H1 (cell line): Measurements from ENCODE around the gene NAGA. TPM values are rescaled to one million over a fixed set of nuclear protein-coding genes. Genes with fewer than 3 reads are reported as not detected.

Experiments
- CTCF ChIA-PET: fragments of 300-600 bp; sonication (Branson Sonifier 250); formaldehyde crosslinking; loops from one replicate; lab custom pipeline; 2021; ENCODE audit not compliant: partially characterized antibody; lab: Charles Lee
- POLR2A ChIA-PET: fragments of 300-600 bp; sonication (Branson Sonifier 250); formaldehyde crosslinking; loops from one replicate; lab custom pipeline; 2021; ENCODE audit warnings: inconsistent platforms; ENCODE audit not compliant: partially characterized antibody; lab: Charles Lee
- DNase-seq, 2 experiments: peaks; one replicate each; pipeline versions ENCODE4 v3.0.0 to v3.0.0-alpha.2; 2010 to 2022; ENCODE audit warnings: low spot score in 2 of 2, low read depth in 1 of 2, mixed read lengths in 1 of 2
- FAIRE-seq: peaks from 2 replicates; lab custom pipeline; 2011; peaks lifted over from hg19 to GRCh38; lab: Jason Lieb, UNC
- H2AFZ ChIP-seq: 2 replicates; pipeline ENCODE4 v1.8.1; 2012; ENCODE audit warnings: low read length, inconsistent platforms
- H2AK5ac ChIP-seq: 2 replicates; pipeline ENCODE4 v1.6.1; 2013; ENCODE audit warnings: low read depth, low read length
- H2BK120ac ChIP-seq: replicated peaks from 2 replicates; pipeline ENCODE3; 2013; ENCODE audit warnings: low read depth, low read length, inconsistent platforms
- H2BK12ac ChIP-seq: 2 replicates; pipeline ENCODE4 v1.6.1; 2013; ENCODE audit warnings: low read depth, low read length
- H2BK15ac ChIP-seq: 2 replicates; pipeline ENCODE4 v1.6.1; 2013; ENCODE audit warnings: low read length
- H2BK20ac ChIP-seq: 2 replicates; pipeline ENCODE4 v1.6.1; 2013; ENCODE audit warnings: low read length
- H2BK5ac ChIP-seq: 2 replicates; pipeline ENCODE4 v1.6.1; 2013; ENCODE audit warnings: low read depth, low read length
- H3K14ac ChIP-seq: 2 replicates; pipeline ENCODE4 v1.6.1; 2013; ENCODE audit warnings: inconsistent platforms; ENCODE audit not compliant: insufficient read length
- H3K18ac ChIP-seq: 2 replicates; pipeline ENCODE4 v1.6.1; 2013; ENCODE audit warnings: low read length; ENCODE audit errors: extremely low read depth
- H3K23ac ChIP-seq: 2 replicates; pipeline ENCODE4 v1.6.1; 2013; ENCODE audit warnings: inconsistent platforms; ENCODE audit not compliant: insufficient read length
- H3K23me2 ChIP-seq: 2 replicates; pipeline ENCODE4 v1.6.1; 2013; ENCODE audit warnings: low read depth, low read length
- H3K27ac ChIP-seq: 2 replicates; pipeline ENCODE4 v1.6.1; 2011; ENCODE audit warnings: low read depth, low read length, inconsistent platforms
- H3K27me3 ChIP-seq, 4 experiments: replicated peaks in 1 of 4; 1 replicate in 1 of 4; 2 replicates in 3 of 4; pipeline versions ENCODE4 v1.6.1 to v1.8.1; 2011 to 2013; ENCODE audit warnings: low read length in 3 of 4, mild to moderate bottlenecking in 3 of 4, inconsistent platforms in 2 of 4, mixed read lengths in 2 of 4, moderate library complexity in 1 of 4; ENCODE audit not compliant: control insufficient read depth in 3 of 4, insufficient read depth in 3 of 4; ENCODE audit errors: extremely low read depth in 1 of 4
- H3K36me3 ChIP-seq, 4 experiments: 2 replicates each; pipeline versions ENCODE4 v1.6.1 to v1.8.1; 2011 to 2013; ENCODE audit warnings: mild to moderate bottlenecking in 4 of 4, low read length in 3 of 4, moderate library complexity in 2 of 4, control low read depth in 1 of 4, inconsistent platforms in 1 of 4; ENCODE audit not compliant: insufficient read depth in 4 of 4, control insufficient read depth in 2 of 4
- H3K4ac ChIP-seq: replicated peaks from 2 replicates; pipeline ENCODE3; 2013; ENCODE audit warnings: low read length, low read depth, mixed read lengths, inconsistent platforms; ENCODE audit not compliant: insufficient read length
- H3K4me1 ChIP-seq, 4 experiments: replicated peaks in 1 of 4; 1 replicate in 1 of 4; 2 replicates in 3 of 4; pipeline versions ENCODE4 v1.6.1 to v1.8.1; 2011 to 2013; ENCODE audit warnings: low read length in 3 of 4, inconsistent platforms in 2 of 4, mixed read lengths in 1 of 4; ENCODE audit not compliant: insufficient read depth in 4 of 4, control insufficient read depth in 3 of 4
- H3K4me2 ChIP-seq, 2 experiments: 2 replicates each; pipeline versions ENCODE4 v1.6.1 to v1.8.1; 2011 to 2013; ENCODE audit warnings: low read depth in 2 of 2, low read length in 2 of 2, control low read depth in 1 of 2, inconsistent platforms in 1 of 2, mild to moderate bottlenecking in 1 of 2; ENCODE audit not compliant: insufficient read depth in 1 of 2
- H3K4me3 ChIP-seq, 4 experiments: fragments of 200-600, 300-600 bp in 1 of 4; sonication (generic), shearing (Covaris generic), sonication (Bioruptor Twin) in 1 of 4; 2 replicates each; pipeline versions ENCODE4 v1.5.1 to v1.8.1; 2011 to 2016; ENCODE audit warnings: low read length in 4 of 4, low read depth in 3 of 4, control low read depth in 2 of 4, inconsistent platforms in 2 of 4, mild to moderate bottlenecking in 2 of 4, mixed read lengths in 1 of 4, moderate library complexity in 1 of 4; ENCODE audit not compliant: insufficient read depth in 2 of 4; ENCODE audit errors: extremely low read depth in 1 of 4
- H3K56ac ChIP-seq: replicated peaks from 2 replicates; pipeline ENCODE3; 2013; ENCODE audit warnings: low read depth, mild to moderate bottlenecking, mixed read lengths, low read length, inconsistent platforms; ENCODE audit not compliant: insufficient read length
- H3K79me1 ChIP-seq: 2 replicates; pipeline ENCODE4 v1.6.1; 2013; ENCODE audit warnings: low read depth, low read length, control low read depth
- H3K79me2 ChIP-seq, 2 experiments: 2 replicates each; pipeline versions ENCODE4 v1.6.1 to v1.8.1; 2012 to 2013; ENCODE audit warnings: low read length in 2 of 2, mild to moderate bottlenecking in 2 of 2, inconsistent platforms in 1 of 2; ENCODE audit not compliant: insufficient read depth in 2 of 2, control insufficient read depth in 1 of 2
- H3K9ac ChIP-seq, 4 experiments: replicated peaks in 1 of 4; 1 replicate in 1 of 4; 2 replicates in 3 of 4; pipeline versions ENCODE4 v1.6.1 to v1.8.1; 2011 to 2013; ENCODE audit warnings: low read depth in 3 of 4, low read length in 3 of 4, control low read depth in 2 of 4, mild to moderate bottlenecking in 2 of 4, moderate library complexity in 2 of 4, inconsistent platforms in 1 of 4; ENCODE audit errors: extremely low read depth in 1 of 4
- H3K9me3 ChIP-seq, 2 experiments: 2 replicates each; pipeline versions ENCODE4 v1.6.1 to v1.8.1; 2012 to 2013; ENCODE audit warnings: mild to moderate bottlenecking in 2 of 2, moderate library complexity in 2 of 2, control low read depth in 1 of 2, inconsistent platforms in 1 of 2, low read depth in 1 of 2, low read length in 1 of 2, mixed read lengths in 1 of 2; ENCODE audit not compliant: insufficient read depth in 2 of 2
- H4K20me1 ChIP-seq, 2 experiments: replicated peaks in 1 of 2; 2 replicates each; pipeline versions ENCODE3 to v1.8.1; 2011 to 2013; ENCODE audit warnings: inconsistent platforms in 2 of 2, low read length in 2 of 2, mild to moderate bottlenecking in 1 of 2; ENCODE audit not compliant: insufficient read depth in 2 of 2, control insufficient read depth in 1 of 2
- H4K5ac ChIP-seq: 2 replicates; pipeline ENCODE4 v1.6.1; 2013; ENCODE audit warnings: low read length, low read depth, mixed read lengths, inconsistent platforms; ENCODE audit not compliant: insufficient read length
- H4K8ac ChIP-seq: 2 replicates; pipeline ENCODE4 v1.8.0; 2013; ENCODE audit warnings: mild to moderate bottlenecking, moderate library complexity, low read length, inconsistent platforms; ENCODE audit not compliant: insufficient read depth; ENCODE audit errors: extremely low read depth
- H4K91ac ChIP-seq: replicated peaks from 2 replicates; pipeline ENCODE3; 2013; ENCODE audit warnings: low read length, mixed read lengths, inconsistent platforms; ENCODE audit not compliant: insufficient read length
- KDM1A ChIP-seq: fragments of 200-600, 300-600 bp; sonication (generic); IDR thresholded peaks from 2 replicates; pipeline ENCODE4 v1.7.1; 2016; ENCODE audit warnings: mild to moderate bottlenecking, low read length, borderline replicate concordance
- POLR2A ChIP-seq, 2 experiments: IDR thresholded peaks; 1 replicate in 1 of 2; 2 replicates in 1 of 2; pipeline ENCODE4 v1.6.1; 2011; ENCODE audit warnings: low read depth in 2 of 2, low read length in 2 of 2, mild to moderate bottlenecking in 2 of 2; ENCODE audit errors: control extremely low read depth in 1 of 2
- RAD21 ChIP-seq, 2 experiments: IDR thresholded peaks in 1 of 2; conservative IDR thresholded peaks in 1 of 2; 2 replicates each; pipeline ENCODE4 v1.6.1; 2011; ENCODE audit warnings: low read depth in 2 of 2, low read length in 2 of 2, improper control_type of control experiment in 1 of 2, inconsistent platforms in 1 of 2, mild to moderate bottlenecking in 1 of 2, moderate library complexity in 1 of 2
- RNF2 ChIP-seq: fragments of 200-900, 300-1000 bp; sonication (generic); IDR thresholded peaks from 2 replicates; pipeline ENCODE4 v1.7.1; 2016; ENCODE audit warnings: borderline replicate concordance, low read depth, mild to moderate bottlenecking, antibody characterized with exemption, low read length; ENCODE audit not compliant: poor library complexity, severe bottlenecking; ENCODE audit errors: missing control alignments
- RXRA ChIP-seq: IDR thresholded peaks from 2 replicates; pipeline ENCODE4 v1.6.1; 2011; ENCODE audit warnings: low read depth, mild to moderate bottlenecking, low read length, moderate library complexity; ENCODE audit not compliant: insufficient read depth
- SIX5 ChIP-seq: IDR thresholded peaks from 2 replicates; pipeline ENCODE4 v1.6.1; 2011; ENCODE audit warnings: mild to moderate bottlenecking, low read depth, low read length
- SP1 ChIP-seq: IDR thresholded peaks from 2 replicates; pipeline ENCODE4 v1.6.1; 2011; ENCODE audit warnings: low read depth, low read length
- whole genome bisulfite sequencing, 2 experiments: shearing (Covaris generic) in 1 of 2; methylation state at CpG; one replicate each; pipeline versions ENCODE4 v1.1.6 to v1.1.7; 2013 to 2015; ENCODE audit warnings: low lambda C conversion rate in 2 of 2, mixed read lengths in 2 of 2, inconsistent platforms in 1 of 2, low coverage in 1 of 2, missing lambda C conversion rate in 1 of 2; ENCODE audit not compliant: insufficient replicate concordance in 2 of 2, insufficient coverage in 1 of 2, insufficient read length in 1 of 2; ENCODE audit errors: extremely low coverage in 1 of 2, missing lambda C conversion rate in 1 of 2; 5-methylcytosine and 5-hydroxymethylcytosine counted together
- polyA plus RNA-seq, 7 experiments: library from polyadenylated mRNA; depleted of rRNA in 3 of 7; stranded (reverse) in 5 of 7; unstranded in 2 of 7; fragments of >200 nt in 5 of 7; fragments of 200-250 nt in 2 of 7; gene quantifications; 1 replicate in 5 of 7; 2 replicates in 1 of 7; 4 replicates in 1 of 7; pipeline versions ENCODE4 v1.2.1 to v1.2.3, GENCODE V29; 2011 to 2013; ENCODE audit warnings: missing spikeins in 2 of 7, mixed read lengths in 2 of 7
- total RNA-seq: library from RNA; stranded (reverse); fragmentation: NEBNext Ultra II Directional; extraction: Animal tissue kit (Norgen Biotek cat#: 25700); gene quantifications from 2 replicates; pipeline ENCODE4 v1.2.1, GENCODE V29; 2021
- TF ChIP-seq, protein P1 (sequence below), 3 experiments: IDR thresholded peaks; 1 replicate in 2 of 3; 2 replicates in 1 of 3; pipeline versions ENCODE4 v1.5.1 to v1.6.1; 2011; ENCODE audit warnings: low read length in 3 of 3, mild to moderate bottlenecking in 3 of 3, inconsistent platforms in 2 of 3, low read depth in 1 of 3, moderate library complexity in 1 of 3; ENCODE audit not compliant: insufficient read depth in 1 of 3; ENCODE audit errors: control extremely low read depth in 1 of 3

The NAGA gene
- total and polyA plus RNA-seq, 2 of the 8 experiments (the other 6 are each of a cell fraction or from before 2014, with no cell fraction given) = 14.8 to 30.7 TPM

DNA sequence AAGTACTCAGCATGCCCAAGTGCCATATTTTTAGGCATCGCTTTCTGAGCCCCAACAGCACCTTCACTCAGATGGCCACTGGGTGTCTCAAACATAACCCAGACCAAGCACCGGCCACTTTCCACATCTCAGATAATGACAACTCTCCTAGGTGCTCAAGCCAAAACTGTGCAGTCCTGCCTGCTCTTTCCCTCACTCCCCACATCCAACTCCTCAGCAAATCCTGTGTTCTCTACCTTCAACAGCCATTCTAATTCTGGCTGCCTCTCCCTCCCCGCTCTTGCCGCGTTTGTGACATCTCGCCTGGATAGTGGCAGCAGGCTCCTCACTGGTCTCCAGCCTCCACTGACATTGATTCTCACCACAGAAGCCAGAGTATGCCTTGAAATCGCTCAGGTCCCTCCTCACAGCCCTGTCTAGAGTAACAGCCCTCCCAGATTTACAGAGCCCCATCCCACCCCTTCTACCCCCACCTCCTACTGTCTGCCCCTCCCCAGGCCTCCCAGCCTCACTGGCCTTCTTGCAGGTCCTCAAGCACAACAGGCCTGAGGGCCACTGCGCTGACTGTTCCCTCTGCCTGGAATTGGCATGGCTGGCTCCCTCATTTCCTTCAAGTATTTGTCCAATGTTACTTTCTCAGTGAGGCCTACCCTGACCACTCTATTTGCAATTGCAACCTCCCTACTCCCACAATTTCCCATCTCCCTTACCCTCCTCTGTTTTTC lies 2.2 kb upstream of the NAGA start:
- H3K9ac ChIP-seq = no peak overlapping the region
- DNase-seq = no peak
- H3K14ac ChIP-seq = no peak overlapping the region
- H2AK5ac ChIP-seq = no peak overlapping the region; the same call in 1 of the 2 replicates
- ChIA-PET POLR2A (interaction anchor here (2.1 to 3.3 kb wide), 2 partner anchors 10 to 17 kb away, joined by 4 to 24 read pairs; partner anchors contain the start of gene NDUFA6), CTCF (no interaction called here)
- peaks cover 2 to 24% (median 11%) of the 10 kb centered on the region in 4 experiments for H3K4me1 ChIP-seq
- peaks cover 0 to 9% (median 4%) of the 10 kb centered on the region in 4 experiments; a peak in 2 of 7 replicates for H3K27me3 ChIP-seq
- H3K36me3 ChIP-seq = 0 out of 8 replicates have a peak, but pooled peaks cover 0 to 3% (median 0%) of the 10 kb centered on the region in 4 experiments
- H4K5ac ChIP-seq = no peak overlapping the region
- no peaks in the 10 kb centered on the region for H3K79me1 ChIP-seq
- H3K4me3 ChIP-seq = no peak overlapping the region
- peak overlapping the region; percentile 29 for H2BK20ac ChIP-seq
- H3K9me3 ChIP-seq = no peaks in the 10 kb centered on the region
- H2BK120ac ChIP-seq = no peak overlapping the region
- H3K4me2 ChIP-seq = no peak overlapping the region
- no peak overlapping the region for H3K56ac ChIP-seq
- H2BK15ac ChIP-seq = peak overlapping the region; percentile 8; the same call in 1 of the 2 replicates
- 0 out of 2 replicates have a peak overlapping the region, but pooled peaks have one; percentile 9 for H2BK12ac ChIP-seq
- no peak for FAIRE-seq
- no peak overlapping the region for H4K91ac ChIP-seq
- no peaks in the 10 kb centered on the region for H3K79me2 ChIP-seq
- H2BK5ac ChIP-seq = no peak overlapping the region
- H3K23ac ChIP-seq = no peak overlapping the region
- no peak overlapping the region for H2AFZ ChIP-seq
- no peak overlapping the region for H3K27ac ChIP-seq
- no peak overlapping the region for H4K8ac ChIP-seq
- peaks cover 8% of the 10 kb centered on the region; the same call in 1 of the 2 replicates for H3K23me2 ChIP-seq
- no peak overlapping the region for H3K18ac ChIP-seq
- no peaks in the 10 kb centered on the region for H4K20me1 ChIP-seq
- WGBS, 2 experiments = 85% methylated on average over 8 of the region's 8 CpGs; no CpG with 5 or more reads in 1 of the 2 experiments
- H3K4ac ChIP-seq = no peak overlapping the region
- TF ChIP-seq RXRA (no peak), KDM1A (no peak), POLR2A (IDR thresholded peaks at IDR 0.05; ENCODE audit: control extremely low read depth in 1 of 2, low read depth in 2 of 2, low read length in 2 of 2) (no peak), SP1 (no peak), RAD21 (IDR thresholded peaks at IDR 0.05 in 1 of 2, conservative IDR thresholded peaks at IDR 0.05 in 1 of 2; ENCODE audit: low read depth in 2 of 2, low read length in 2 of 2) (0 out of 4 replicates have a peak, but pooled peaks of 1 of the 2 experiments have one; percentile 9), SIX5 (no peak), RNF2 (no peak)
- TF ChIP-seq, protein P1, sequence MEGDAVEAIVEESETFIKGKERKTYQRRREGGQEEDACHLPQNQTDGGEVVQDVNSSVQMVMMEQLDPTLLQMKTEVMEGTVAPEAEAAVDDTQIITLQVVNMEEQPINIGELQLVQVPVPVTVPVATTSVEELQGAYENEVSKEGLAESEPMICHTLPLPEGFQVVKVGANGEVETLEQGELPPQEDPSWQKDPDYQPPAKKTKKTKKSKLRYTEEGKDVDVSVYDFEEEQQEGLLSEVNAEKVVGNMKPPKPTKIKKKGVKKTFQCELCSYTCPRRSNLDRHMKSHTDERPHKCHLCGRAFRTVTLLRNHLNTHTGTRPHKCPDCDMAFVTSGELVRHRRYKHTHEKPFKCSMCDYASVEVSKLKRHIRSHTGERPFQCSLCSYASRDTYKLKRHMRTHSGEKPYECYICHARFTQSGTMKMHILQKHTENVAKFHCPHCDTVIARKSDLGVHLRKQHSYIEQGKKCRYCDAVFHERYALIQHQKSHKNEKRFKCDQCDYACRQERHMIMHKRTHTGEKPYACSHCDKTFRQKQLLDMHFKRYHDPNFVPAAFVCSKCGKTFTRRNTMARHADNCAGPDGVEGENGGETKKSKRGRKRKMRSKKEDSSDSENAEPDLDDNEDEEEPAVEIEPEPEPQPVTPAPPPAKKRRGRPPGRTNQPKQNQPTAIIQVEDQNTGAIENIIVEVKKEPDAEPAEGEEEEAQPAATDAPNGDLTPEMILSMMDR (IDR thresholded peaks at IDR 0.05; ENCODE audit: control extremely low read depth in 1 of 3, insufficient read depth in 1 of 3, low read depth in 1 of 3, low read length in 3 of 3) = peak; percentile 5 to 29 (median 6); a peak in 2 of 4 replicates
